ENCODE measurements around the gene GZMB.
"Not testable (repeated sequence)": the region's sequence is repeated elsewhere in the genome, so short reads cannot be mapped to it uniquely, and the experiment has no call there.

Gene GZMB

GRCh38 chr14:24665440-24665991, 31.5 kb upstream of the GZMB start:
- Histone ChIP-seq H3K18ac (ENCODE audit: low read length) (no peak overlapping the region), H3K27ac (ENCODE audit: low read depth, low read length) (no peak overlapping the region), H3K27me3 (ENCODE audit: insufficient read depth, low read length, poor library complexity) (no peaks in the 10 kb centered on the region), H3K4me1 (ENCODE audit: control insufficient read depth, low read depth, low read length) (no peaks in the 10 kb centered on the region), H2BK120ac (ENCODE audit: low read depth, low read length) (no peak overlapping the region), H3K23ac (ENCODE audit: low read length) (no peak overlapping the region), H3K9ac (ENCODE audit: low read length) (no peak overlapping the region), H3K4ac (ENCODE audit: low read depth, low read length) (no peak overlapping the region), H3K36me3 (ENCODE audit: control insufficient read depth, insufficient read depth, low read length) (no peaks in the 10 kb centered on the region), H4K8ac (ENCODE audit: low read depth, low read length) (no peak overlapping the region), H4K5ac (ENCODE audit: low read length) (no peak overlapping the region), H2BK5ac (ENCODE audit: low read length) (no peak overlapping the region), H2BK15ac (replicated peaks; ENCODE audit: low read depth) (no peak overlapping the region), H2AK5ac (ENCODE audit: low read length) (no peak overlapping the region), H3K4me3 (ENCODE audit: low read length) (no peak overlapping the region), H3K79me1 (ENCODE audit: low read length) (no peaks in the 10 kb centered on the region), H3K4me2 (ENCODE audit: low read length) (no peak overlapping the region), H3K56ac (ENCODE audit: low read length) (no peak overlapping the region), H3K79me2 (ENCODE audit: control insufficient read depth, insufficient read depth, low read length) (no peaks in the 10 kb centered on the region)
- no CpG with 5 or more reads among the region's 4 CpGs for WGBS (ENCODE audit: extremely low coverage, insufficient coverage, low lambda C conversion rate)
- DNase-seq, result no peak

- no peaks in the 10 kb centered on the region for H3K79me1 ChIP-seq (ENCODE audit: low read length)
- no peak overlapping the region for H2AK5ac ChIP-seq (ENCODE audit: low read length)
- H3K27ac ChIP-seq (ENCODE audit: low read depth, low read length), result no peak overlapping the region
- no peak overlapping the region for H2BK5ac ChIP-seq (ENCODE audit: low read length)
- H3K4ac ChIP-seq (ENCODE audit: low read depth, low read length), result no peak overlapping the region
- no peak overlapping the region for H4K8ac ChIP-seq (ENCODE audit: low read depth, low read length)
- no peak for DNase-seq
- no peak overlapping the region for H2BK120ac ChIP-seq (ENCODE audit: low read depth, low read length)
- no peak overlapping the region for H4K5ac ChIP-seq (ENCODE audit: low read length)
- H3K4me1 ChIP-seq (ENCODE audit: control insufficient read depth, low read depth, low read length), result no peaks in the 10 kb centered on the region
- WGBS (ENCODE audit: extremely low coverage, insufficient coverage, low lambda C conversion rate), result no CpG with 5 or more reads among the region's 4 CpGs
- H3K27me3 ChIP-seq (ENCODE audit: insufficient read depth, low read length, poor library complexity), result no peaks in the 10 kb centered on the region
- H3K4me2 ChIP-seq (ENCODE audit: low read length), result no peak overlapping the region
- no peak overlapping the region for H3K56ac ChIP-seq (ENCODE audit: low read length)
- H3K36me3 ChIP-seq (ENCODE audit: control insufficient read depth, insufficient read depth, low read length), result no peaks in the 10 kb centered on the region
- H3K9ac ChIP-seq (ENCODE audit: low read length), result no peak overlapping the region
- H3K18ac ChIP-seq (ENCODE audit: low read length), result no peak overlapping the region
- H3K23ac ChIP-seq (ENCODE audit: low read length), result no peak overlapping the region
- H2BK15ac ChIP-seq (replicated peaks; ENCODE audit: low read depth), result no peak overlapping the region
- no peaks in the 10 kb centered on the region for H3K79me2 ChIP-seq (ENCODE audit: control insufficient read depth, insufficient read depth, low read length)
- H3K4me3 ChIP-seq (ENCODE audit: low read length), result no peak overlapping the region
These were observed 30.4 kb upstream of the GZMB start for GRCh38 chr14:24664366-24664765.

- no CpG with 5 or more reads among the region's 5 CpGs for WGBS (ENCODE audit: extremely low coverage, insufficient coverage, low lambda C conversion rate)
These were observed 28.8 kb upstream of the GZMB start for GRCh38 chr14:24662753-24663152.

GRCh38 chr14:24659916-24660570, 26.1 kb upstream of the GZMB start:
- no peak overlapping the region for H3K23ac ChIP-seq (ENCODE audit: low read length)
- no peak overlapping the region for H3K9ac ChIP-seq (ENCODE audit: low read length)
- H2BK5ac ChIP-seq (ENCODE audit: low read length), result no peak overlapping the region
- no peaks in the 10 kb centered on the region for H3K79me1 ChIP-seq (ENCODE audit: low read length)
- no peaks in the 10 kb centered on the region for H3K27me3 ChIP-seq (ENCODE audit: insufficient read depth, low read length, poor library complexity)
- no peak overlapping the region for H2AK5ac ChIP-seq (ENCODE audit: low read length)
- H2BK120ac ChIP-seq (ENCODE audit: low read depth, low read length), result no peak overlapping the region
- no peak overlapping the region for H3K4ac ChIP-seq (ENCODE audit: low read depth, low read length)
- H3K27ac ChIP-seq (ENCODE audit: low read depth, low read length), result no peak overlapping the region
- H3K79me2 ChIP-seq (ENCODE audit: control insufficient read depth, insufficient read depth, low read length), result no peaks in the 10 kb centered on the region
- no CpG with 5 or more reads among the region's 9 CpGs for WGBS (ENCODE audit: extremely low coverage, insufficient coverage, low lambda C conversion rate)
- H2BK15ac ChIP-seq (replicated peaks; ENCODE audit: low read depth), result no peak overlapping the region
- no peak for DNase-seq
- H3K4me1 ChIP-seq (ENCODE audit: control insufficient read depth, low read depth, low read length), result no peaks in the 10 kb centered on the region
- H3K4me3 ChIP-seq (ENCODE audit: low read length), result no peak overlapping the region
- H3K56ac ChIP-seq (ENCODE audit: low read length), result no peak overlapping the region
- no peak overlapping the region for H4K5ac ChIP-seq (ENCODE audit: low read length)
- no peak overlapping the region for H3K4me2 ChIP-seq (ENCODE audit: low read length)
- H4K8ac ChIP-seq (ENCODE audit: low read depth, low read length), result no peak overlapping the region
- no peak overlapping the region for H3K18ac ChIP-seq (ENCODE audit: low read length)
- H3K36me3 ChIP-seq (ENCODE audit: control insufficient read depth, insufficient read depth, low read length), result no peaks in the 10 kb centered on the region

More at GRCh38 chr14:24662753-24663152, 28.8 kb upstream of the GZMB start:
- H3K79me2 ChIP-seq (ENCODE audit: control insufficient read depth, insufficient read depth, low read length), result no peaks in the 10 kb centered on the region
- no peak overlapping the region for H3K9ac ChIP-seq (ENCODE audit: low read length)
- no peak overlapping the region for H2BK120ac ChIP-seq (ENCODE audit: low read depth, low read length)
- H3K27me3 ChIP-seq (ENCODE audit: insufficient read depth, low read length, poor library complexity), result no peaks in the 10 kb centered on the region
- H4K8ac ChIP-seq (ENCODE audit: low read depth, low read length), result no peak overlapping the region
- H3K36me3 ChIP-seq (ENCODE audit: control insufficient read depth, insufficient read depth, low read length), result no peaks in the 10 kb centered on the region
- no peak overlapping the region for H3K23ac ChIP-seq (ENCODE audit: low read length)
- no peak overlapping the region for H3K4me2 ChIP-seq (ENCODE audit: low read length)
- H2BK5ac ChIP-seq (ENCODE audit: low read length), result no peak overlapping the region
- H4K5ac ChIP-seq (ENCODE audit: low read length), result no peak overlapping the region
- H3K4ac ChIP-seq (ENCODE audit: low read depth, low read length), result no peak overlapping the region
- H3K18ac ChIP-seq (ENCODE audit: low read length), result no peak overlapping the region
- no peak for DNase-seq
- no peak overlapping the region for H3K27ac ChIP-seq (ENCODE audit: low read depth, low read length)
- no peaks in the 10 kb centered on the region for H3K4me1 ChIP-seq (ENCODE audit: control insufficient read depth, low read depth, low read length)
- no peaks in the 10 kb centered on the region for H3K79me1 ChIP-seq (ENCODE audit: low read length)
- no peak overlapping the region for H2BK15ac ChIP-seq (replicated peaks; ENCODE audit: low read depth)
- H2AK5ac ChIP-seq (ENCODE audit: low read length), result no peak overlapping the region
- H3K4me3 ChIP-seq (ENCODE audit: low read length), result no peak overlapping the region
- no peak overlapping the region for H3K56ac ChIP-seq (ENCODE audit: low read length)

- WGBS (ENCODE audit: extremely low coverage, insufficient coverage, low lambda C conversion rate), result no CpG with 5 or more reads among the region's 1 CpG
- H3K4me3 ChIP-seq (ENCODE audit: low read length); DNase-seq; H3K4me1 ChIP-seq (ENCODE audit: control insufficient read depth, low read depth, low read length); H3K79me1 ChIP-seq (ENCODE audit: low read length); H3K79me2 ChIP-seq (ENCODE audit: control insufficient read depth, insufficient read depth, low read length); H3K56ac ChIP-seq (ENCODE audit: low read length); H2BK120ac ChIP-seq (ENCODE audit: low read depth, low read length); H4K8ac ChIP-seq (ENCODE audit: low read depth, low read length); H2BK15ac ChIP-seq (replicated peaks; ENCODE audit: low read depth); H3K18ac ChIP-seq (ENCODE audit: low read length); H2BK5ac ChIP-seq (ENCODE audit: low read length); H3K36me3 ChIP-seq (ENCODE audit: control insufficient read depth, insufficient read depth, low read length); H3K23ac ChIP-seq (ENCODE audit: low read length); H3K4ac ChIP-seq (ENCODE audit: low read depth, low read length); H3K4me2 ChIP-seq (ENCODE audit: low read length); H2AK5ac ChIP-seq (ENCODE audit: low read length); H3K27me3 ChIP-seq (ENCODE audit: insufficient read depth, low read length, poor library complexity); H4K5ac ChIP-seq (ENCODE audit: low read length); H3K9ac ChIP-seq (ENCODE audit: low read length); H3K27ac ChIP-seq (ENCODE audit: low read depth, low read length): not testable (repeated sequence)
These were observed 14.4 kb upstream of the GZMB start for GRCh38 chr14:24648361-24648760.

- H3K4me2 ChIP-seq (ENCODE audit: low read length), result no peak overlapping the region
- no peak overlapping the region for H3K4me3 ChIP-seq (ENCODE audit: low read length)
- H2BK15ac ChIP-seq (replicated peaks; ENCODE audit: low read depth), result no peak overlapping the region
- H3K18ac ChIP-seq (ENCODE audit: low read length), result no peak overlapping the region
- H3K56ac ChIP-seq (ENCODE audit: low read length), result no peak overlapping the region
- no peak overlapping the region for H3K4ac ChIP-seq (ENCODE audit: low read depth, low read length)
- H4K8ac ChIP-seq (ENCODE audit: low read depth, low read length), result no peak overlapping the region
- H2BK120ac ChIP-seq (ENCODE audit: low read depth, low read length), result no peak overlapping the region
- no peak overlapping the region for H2AK5ac ChIP-seq (ENCODE audit: low read length)
- H3K23ac ChIP-seq (ENCODE audit: low read length), result no peak overlapping the region
- no peak overlapping the region for H3K9ac ChIP-seq (ENCODE audit: low read length)
- H3K27ac ChIP-seq (ENCODE audit: low read depth, low read length), result no peak overlapping the region
- H4K5ac ChIP-seq (ENCODE audit: low read length), result no peak overlapping the region
- no CpG with 5 or more reads among the region's 3 CpGs for WGBS (ENCODE audit: extremely low coverage, insufficient coverage, low lambda C conversion rate)
- no peaks in the 10 kb centered on the region for H3K27me3 ChIP-seq (ENCODE audit: insufficient read depth, low read length, poor library complexity)
- no peaks in the 10 kb centered on the region for H3K36me3 ChIP-seq (ENCODE audit: control insufficient read depth, insufficient read depth, low read length)
- H2BK5ac ChIP-seq (ENCODE audit: low read length), result no peak overlapping the region
- no peaks in the 10 kb centered on the region for H3K79me1 ChIP-seq (ENCODE audit: low read length)
- H3K4me1 ChIP-seq (ENCODE audit: control insufficient read depth, low read depth, low read length), result no peaks in the 10 kb centered on the region
- H3K79me2 ChIP-seq (ENCODE audit: control insufficient read depth, insufficient read depth, low read length), result no peaks in the 10 kb centered on the region
- no peak for DNase-seq
These were observed 5.9 kb upstream of the GZMB start for GRCh38 chr14:24639905-24640304.
